K562 (cell line): Measurements from ENCODE around the gene LPXN. TPM values are rescaled to one million over a fixed set of nuclear protein-coding genes. Genes with fewer than 3 reads are reported as not detected.

ENCODE experiments used
- NCOA4 ChIP-seq: fragments of 450-650 bp; IDR thresholded peaks from 2 replicates; pipeline ENCODE4 v1.6.1; 2018; ENCODE audit warnings: mild to moderate bottlenecking; ENCODE audit not compliant: partially characterized antibody
- PATZ1 ChIP-seq: fragments of 250-450 bp; sonication (Bioruptor Pico); IDR thresholded peaks from 2 replicates; pipeline ENCODE4 v1.5.0; 2020; ENCODE audit warnings: mild to moderate bottlenecking, borderline replicate concordance
- PKNOX1 ChIP-seq: fragments of 450-650 bp; IDR thresholded peaks from 2 replicates; pipeline ENCODE4 v1.6.1; 2016
- REST ChIP-seq, 2 experiments: fragments of 450-650 bp; formaldehyde crosslinking in 1 of 2; IDR thresholded peaks; 2 replicates each; pipeline versions ENCODE4 v1.4.0 to v1.6.1; 2014 to 2020; ENCODE audit warnings: mild to moderate bottlenecking in 2 of 2, borderline replicate concordance in 1 of 2, low read depth in 1 of 2
- SMARCA4 ChIP-seq: fragments of 450-650 bp; IDR thresholded peaks from 2 replicates; pipeline ENCODE4 v1.6.1; 2016
- SMC3 ChIP-seq: conservative IDR thresholded peaks from 2 replicates; pipeline ENCODE4 v1.6.1; 2011; ENCODE audit warnings: low read depth, low read length, improper control_type of control experiment; ENCODE audit not compliant: insufficient read depth
- TAF15 ChIP-seq: fragments of 200-400 bp; formaldehyde crosslinking; IDR thresholded peaks from 2 replicates; pipeline ENCODE4 v1.6.1; 2017; ENCODE audit warnings: mild to moderate bottlenecking, low read depth, low read length, moderate library complexity
- TFAM ChIP-seq: fragments of 250-450 bp; sonication (Bioruptor Pico); conservative IDR thresholded peaks from 2 replicates; pipeline ENCODE4 v1.5.0; 2021; ENCODE audit warnings: mild to moderate bottlenecking, moderate library complexity
- ZKSCAN8 ChIP-seq: fragments of 200-800 bp; sonication (Bioruptor generic); IDR thresholded peaks from 2 replicates; pipeline ENCODE4 v1.6.1; 2016; ENCODE audit warnings: missing genetic modification characterization, missing compliant biosample characterization
- ZNF316 ChIP-seq: fragments of 450-650 bp; IDR thresholded peaks from 2 replicates; pipeline ENCODE4 v1.6.1; 2016
- ZNF384 ChIP-seq: IDR thresholded peaks from 2 replicates; pipeline ENCODE4 v1.6.1; 2012; ENCODE audit warnings: low read depth, low read length, improper control_type of control experiment
- polyA plus RNA-seq, 8 experiments: library from polyadenylated mRNA; depleted of rRNA in 4 of 8; stranded (reverse) in 5 of 8; unstranded in 3 of 8; fragments of >200 nt; fragmentation: Nextera tagmentation in 2 of 8; fragmentation: Illumina TruSeq in 1 of 8; extraction: Ambion mirVana in 2 of 8; extraction: Trizol in 1 of 8; gene quantifications; 2 replicates each; pipeline versions ENCODE4 v1.2.1 to v1.2.3, GENCODE V29; 2011 to 2014; ENCODE audit warnings: inconsistent platforms in 1 of 8, missing spikeins in 1 of 8
- total RNA-seq, 7 experiments: library from RNA; depleted of rRNA in 6 of 7; stranded (reverse); fragments of >200 nt in 6 of 7; fragmentation: Illumina TruSeq in 2 of 7; extraction: Trizol in 2 of 7; gene quantifications; 2 replicates each; pipeline versions ENCODE4 v1.2.1 to v1.2.3, GENCODE V29; 2011 to 2021; ENCODE audit warnings: low replicate concordance in 1 of 7

The LPXN gene
- total and polyA plus RNA-seq, 9 of the 15 experiments (the other 6 are each of a cell fraction or from before 2014, with no cell fraction given), result 0.73 to 3.1 (median 2.0) TPM

- TF ChIP-seq ZNF384 (no peak), PATZ1 (no peak), TFAM (CRISPR knock-in tag) (no peak), SMARCA4 (no peak), ZNF316 (peak; percentile 84), TAF15 (no peak), REST (IDR thresholded peaks at IDR 0.05; ENCODE audit: borderline replicate concordance) (no peak), REST (CRISPR knock-in tag; IDR thresholded peaks at IDR 0.05; ENCODE audit: low read depth) (no peak), PKNOX1 (no peak), NCOA4 (no peak), SMC3 (no peak), ZKSCAN8 (CRISPR knock-in tag) (no peak)
Observed at GRCh38 chr11:58615559-58615958, 39.9 kb upstream of the LPXN start (continued).
